Upper lobe of left lung (tissue), 6 donors: Measurements from ENCODE around the gene EIPR1. TPM values are rescaled to one million over a fixed set of nuclear protein-coding genes. Genes with fewer than 3 reads are reported as not detected.
A peak's percentile ranks its signal among the peaks of the same experiment; 100 is the strongest.

Experiments used
- ATAC-seq, 2 donors: fragments of 200-7000 bp; cut with Tn5 transposase; one replicate each; pipeline ENCODE4 v1.9.1; 2022; ENCODE audit warnings: mild to moderate bottlenecking in 2 of 2, moderate library complexity in 2 of 2; ENCODE audit not compliant: low FRiP score in 2 of 2
- DNase-seq, 2 donors: peaks; one replicate each; pipeline ENCODE4 v3.0.0-alpha.2; 2019 to 2020
- H3K27ac ChIP-seq, 4 donors: fragments of 200-600 bp; sonication (generic); one replicate each; pipeline ENCODE4 v1.5.1; 2016 to 2019
- H3K27me3 ChIP-seq, 4 donors: fragments of 200-600 bp; sonication (generic); one replicate each; pipeline ENCODE4 v1.5.1; 2017 to 2019
- H3K36me3 ChIP-seq, 4 donors: fragments of 200-600 bp; sonication (generic); one replicate each; pipeline ENCODE4 v1.5.1; 2016 to 2019
- H3K4me1 ChIP-seq, 4 donors: fragments of 200-600 bp; sonication (generic); one replicate each; pipeline ENCODE4 v1.5.1; 2018 to 2019
- H3K4me3 ChIP-seq, 4 donors: fragments of 200-600 bp; sonication (generic); one replicate each; pipeline ENCODE4 v1.5.1; 2017 to 2019; ENCODE audit warnings: mild to moderate bottlenecking in 2 of 4, moderate library complexity in 1 of 4
- H3K9me3 ChIP-seq, 4 donors: fragments of 200-600 bp; sonication (generic); one replicate each; pipeline ENCODE4 v1.5.1; 2018 to 2019
- EP300 ChIP-seq, 4 donors: sonication (generic); formaldehyde crosslinking; IDR thresholded peaks; one replicate each; pipeline ENCODE4 v1.5.1; 2017; ENCODE audit warnings: antibody characterized with exemption in 4 of 4, control low read depth in 2 of 4
- POLR2A ChIP-seq, 4 donors: fragments of 450-650 bp; IDR thresholded peaks; one replicate each; pipeline ENCODE4 v1.5.1; 2016 to 2017; ENCODE audit warnings: antibody characterized with exemption in 4 of 4, mild to moderate bottlenecking in 2 of 4
- POLR2AphosphoS5 ChIP-seq, 2 donors: sonication (generic); formaldehyde crosslinking; IDR thresholded peaks; one replicate each; pipeline ENCODE4 v1.5.1; 2017; ENCODE audit warnings: antibody characterized with exemption in 2 of 2
- WGBS, 2 donors: methylation state at CpG; one replicate each; pipeline ENCODE4 v1.1.5; 2017 to 2018; 5-methylcytosine and 5-hydroxymethylcytosine counted together
- total RNA-seq, 6 donors: library from RNA; depleted of rRNA in 4 of 6; stranded (reverse); fragments of >200 nt in 4 of 6; gene quantifications; one replicate each; pipeline versions ENCODE4 v1.1.0 to v1.2.1, GENCODE V29; 2016 to 2021
- TF ChIP-seq, protein P1 (sequence below), 6 experiments: fragments of 450-650 bp in 4 of 6; fragments of 200-600 bp in 2 of 6; sonication (generic) in 2 of 6; IDR thresholded peaks; one replicate each; pipeline ENCODE4 v1.5.1; 2016 to 2019; ENCODE audit warnings: antibody characterized with exemption in 6 of 6
- donor health status: DM: no; HTN: no; CAD: no; lungs with moderate emphysema.
- donor health status: DM: no; HTN: yes; CAD: no; lungs with severe emphysema.

Gene EIPR1
- total RNA-seq, 6 donors from 2014 or later, result 17.6 to 39.8 (median 23.6) TPM

- no peak overlapping the region for H3K4me3 ChIP-seq
- peaks cover 0 to 5% (median 0%) of the 10 kb centered on the region in 4 donors for H3K36me3 ChIP-seq
- ATAC-seq (no peak), DNase-seq (no peak)
- H3K27me3 ChIP-seq, result no peaks in the 10 kb centered on the region
- no peak for TF ChIP-seq POLR2A (IDR thresholded peaks at IDR 0.05)
- no peak for TF ChIP-seq POLR2AphosphoS5 (IDR thresholded peaks at IDR 0.05)
- no peak for TF ChIP-seq EP300 (IDR thresholded peaks at IDR 0.05)
- TF ChIP-seq, protein P1, sequence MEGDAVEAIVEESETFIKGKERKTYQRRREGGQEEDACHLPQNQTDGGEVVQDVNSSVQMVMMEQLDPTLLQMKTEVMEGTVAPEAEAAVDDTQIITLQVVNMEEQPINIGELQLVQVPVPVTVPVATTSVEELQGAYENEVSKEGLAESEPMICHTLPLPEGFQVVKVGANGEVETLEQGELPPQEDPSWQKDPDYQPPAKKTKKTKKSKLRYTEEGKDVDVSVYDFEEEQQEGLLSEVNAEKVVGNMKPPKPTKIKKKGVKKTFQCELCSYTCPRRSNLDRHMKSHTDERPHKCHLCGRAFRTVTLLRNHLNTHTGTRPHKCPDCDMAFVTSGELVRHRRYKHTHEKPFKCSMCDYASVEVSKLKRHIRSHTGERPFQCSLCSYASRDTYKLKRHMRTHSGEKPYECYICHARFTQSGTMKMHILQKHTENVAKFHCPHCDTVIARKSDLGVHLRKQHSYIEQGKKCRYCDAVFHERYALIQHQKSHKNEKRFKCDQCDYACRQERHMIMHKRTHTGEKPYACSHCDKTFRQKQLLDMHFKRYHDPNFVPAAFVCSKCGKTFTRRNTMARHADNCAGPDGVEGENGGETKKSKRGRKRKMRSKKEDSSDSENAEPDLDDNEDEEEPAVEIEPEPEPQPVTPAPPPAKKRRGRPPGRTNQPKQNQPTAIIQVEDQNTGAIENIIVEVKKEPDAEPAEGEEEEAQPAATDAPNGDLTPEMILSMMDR (IDR thresholded peaks at IDR 0.05), result no peak
- WGBS, 2 donors, result 95 to 98% methylated on average over 7 of the region's 7 CpGs
- no peaks in the 10 kb centered on the region for H3K4me1 ChIP-seq
- no peaks in the 10 kb centered on the region for H3K9me3 ChIP-seq
- H3K27ac ChIP-seq, result no peak overlapping the region
Observed at GRCh38 chr2:3345621-3346020, 32.0 kb downstream of the EIPR1 start.

- 80 to 91% methylated on average over 6 of the region's 6 CpGs for WGBS, 2 donors
- no peak overlapping the region for H3K27ac ChIP-seq
Observed at GRCh38 chr2:3344897-3345296, 32.7 kb downstream of the EIPR1 start.

GRCh38 chr2:3343012-3343411 lies 34.6 kb downstream of the EIPR1 start:
- H3K4me3 ChIP-seq, result no peak overlapping the region
- no peaks in the 10 kb centered on the region for H3K4me1 ChIP-seq
- TF ChIP-seq POLR2A (IDR thresholded peaks at IDR 0.05) (no peak), POLR2AphosphoS5 (IDR thresholded peaks at IDR 0.05) (no peak), EP300 (IDR thresholded peaks at IDR 0.05) (no peak)
- TF ChIP-seq, protein P1 (IDR thresholded peaks at IDR 0.05), result no peak
- ATAC-seq, result no peak
- peaks cover 0 to 5% (median 0%) of the 10 kb centered on the region in 4 donors for H3K36me3 ChIP-seq
- H3K27me3 ChIP-seq, result no peaks in the 10 kb centered on the region
- no peaks in the 10 kb centered on the region for H3K9me3 ChIP-seq
- WGBS, 2 donors, result 86 to 94% methylated on average over 11 of the region's 11 CpGs
- no peak overlapping the region for H3K27ac ChIP-seq
- peak in 1 of 2 donors; percentile 44 for DNase-seq

More at GRCh38 chr2:3344897-3345296, 32.7 kb downstream of the EIPR1 start:
- Histone ChIP-seq H3K36me3 (peaks cover 0 to 5% (median 0%) of the 10 kb centered on the region in 4 donors), H3K9me3 (no peaks in the 10 kb centered on the region), H3K4me1 (no peaks in the 10 kb centered on the region), H3K27me3 (no peaks in the 10 kb centered on the region), H3K4me3 (no peak overlapping the region)
- ATAC-seq (no peak), DNase-seq (no peak)
- TF ChIP-seq POLR2A (IDR thresholded peaks at IDR 0.05) (no peak), EP300 (IDR thresholded peaks at IDR 0.05) (no peak), POLR2AphosphoS5 (IDR thresholded peaks at IDR 0.05) (no peak)
- TF ChIP-seq, protein P1 (IDR thresholded peaks at IDR 0.05), result no peak

DNA sequence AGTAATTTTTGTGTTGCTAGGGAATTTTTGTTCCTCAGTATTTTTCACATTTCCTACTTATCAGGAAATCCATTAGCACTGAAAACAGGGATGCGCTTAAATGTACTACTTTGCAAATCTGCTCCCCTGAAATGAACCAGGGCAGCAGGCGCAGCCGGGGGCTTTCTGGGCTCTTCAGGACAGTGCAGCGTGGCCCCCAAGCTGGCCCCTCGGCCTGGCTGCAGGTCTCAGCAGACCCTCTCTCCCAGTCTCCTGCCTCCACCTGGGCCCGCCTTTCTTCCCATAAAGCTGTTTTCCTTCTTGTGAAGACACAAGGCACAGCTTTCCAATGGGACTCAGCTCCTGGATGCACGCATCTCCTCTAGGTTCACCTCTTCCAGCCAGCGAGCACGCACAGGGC lies 35.3 kb downstream of the EIPR1 start:
- Histone ChIP-seq H3K4me3 (no peak overlapping the region), H3K27ac (no peak overlapping the region)
- no peak for ATAC-seq

GRCh38 chr2:3341336-3341735 lies 36.3 kb downstream of the EIPR1 start:
- no peak for DNase-seq
- 96 to 97% methylated on average over 8 of the region's 8 CpGs for WGBS, 2 donors
- H3K9me3 ChIP-seq, result no peaks in the 10 kb centered on the region
- ATAC-seq, result peak; percentile 26 to 77
- no peaks in the 10 kb centered on the region for H3K4me1 ChIP-seq
- TF ChIP-seq POLR2AphosphoS5 (IDR thresholded peaks at IDR 0.05) (no peak), EP300 (IDR thresholded peaks at IDR 0.05) (no peak), POLR2A (IDR thresholded peaks at IDR 0.05) (no peak)
- TF ChIP-seq, protein P1 (IDR thresholded peaks at IDR 0.05), result no peak
- peaks cover 0 to 7% (median 3%) of the 10 kb centered on the region in 4 donors for H3K36me3 ChIP-seq
- no peaks in the 10 kb centered on the region for H3K27me3 ChIP-seq
- no peak overlapping the region for H3K4me3 ChIP-seq
- H3K27ac ChIP-seq, result no peak overlapping the region

More for the DNA sequence above, 35.3 kb downstream of the EIPR1 start:
- Histone ChIP-seq H3K9me3 (no peaks in the 10 kb centered on the region), H3K36me3 (peaks cover 0 to 10% (median 2%) of the 10 kb centered on the region in 4 donors), H3K4me1 (no peaks in the 10 kb centered on the region), H3K27me3 (no peaks in the 10 kb centered on the region)
- peak in 1 of 2 donors; percentile 51 for DNase-seq
- 94 to 98% methylated on average over 9 of the region's 9 CpGs for WGBS, 2 donors
- TF ChIP-seq POLR2AphosphoS5 (IDR thresholded peaks at IDR 0.05) (no peak), EP300 (IDR thresholded peaks at IDR 0.05) (no peak), POLR2A (IDR thresholded peaks at IDR 0.05) (no peak)
